Keratinocyte (primary cell): ENCODE results near the gene TPGS1. TPM values are rescaled to one million over a fixed set of nuclear protein-coding genes. Genes with fewer than 3 reads are reported as not detected.

ENCODE experiments used
- DNase-seq: peaks from one replicate; pipeline ENCODE4 v3.0.0-alpha.2; 2011; ENCODE audit warnings: low read depth, missing footprints, low spot score
- FAIRE-seq: peaks from 2 replicates; lab custom pipeline; 2011; peaks lifted over from hg19 to GRCh38; lab: Jason Lieb, UNC
- H2AFZ ChIP-seq: 2 replicates; pipeline ENCODE4 v1.6.0; 2012; ENCODE audit warnings: low read length, control low read depth, inconsistent platforms; ENCODE audit not compliant: control insufficient read depth
- H3K27ac ChIP-seq: 2 replicates; pipeline ENCODE4 v1.5.1; 2011; ENCODE audit warnings: low read length; ENCODE audit not compliant: control insufficient read depth, insufficient read depth
- H3K27me3 ChIP-seq: 3 replicates; pipeline ENCODE4 v1.6.0; 2011; ENCODE audit warnings: low read length; ENCODE audit not compliant: control insufficient read depth, insufficient read depth; ENCODE audit errors: extremely low read depth
- H3K36me3 ChIP-seq, 2 experiments: 2 replicates in 1 of 2; 3 replicates in 1 of 2; pipeline ENCODE4 v1.5.1; 2011; ENCODE audit warnings: low read length in 2 of 2, mild to moderate bottlenecking in 1 of 2; ENCODE audit not compliant: control insufficient read depth in 2 of 2, insufficient read depth in 2 of 2; ENCODE audit errors: extremely low read depth in 1 of 2
- H3K4me1 ChIP-seq: 3 replicates; pipeline ENCODE4 v1.5.1; 2011; ENCODE audit warnings: low read length; ENCODE audit not compliant: control insufficient read depth, insufficient read depth; ENCODE audit errors: extremely low read depth
- H3K4me2 ChIP-seq: 3 replicates; pipeline ENCODE4 v1.6.0; 2011; ENCODE audit warnings: low read depth, low read length; ENCODE audit not compliant: control insufficient read depth, insufficient read depth; ENCODE audit errors: extremely low read depth
- H3K4me3 ChIP-seq, 3 experiments: fragments of 200-600 bp in 1 of 3; sonication (generic) in 1 of 3; 2 replicates in 2 of 3; 3 replicates in 1 of 3; pipeline ENCODE4 v1.5.1; 2011 to 2016; ENCODE audit warnings: low read length in 3 of 3, mild to moderate bottlenecking in 3 of 3, control low read depth in 2 of 3, inconsistent platforms in 1 of 3, low read depth in 1 of 3, mixed read lengths in 1 of 3, mixed run types in 1 of 3, moderate library complexity in 1 of 3; ENCODE audit not compliant: control insufficient read depth in 2 of 3, insufficient read depth in 2 of 3; ENCODE audit errors: extremely low read depth in 1 of 3
- H3K79me2 ChIP-seq: 2 replicates; pipeline ENCODE4 v1.6.0; 2012; ENCODE audit warnings: low read length; ENCODE audit not compliant: control insufficient read depth, insufficient read depth
- H3K9ac ChIP-seq: 3 replicates; pipeline ENCODE4 v1.6.0; 2011; ENCODE audit warnings: low read length; ENCODE audit not compliant: control insufficient read depth, insufficient read depth; ENCODE audit errors: extremely low read depth
- H3K9me1 ChIP-seq: 3 replicates; pipeline ENCODE4 v1.6.0; 2011; ENCODE audit warnings: low read length; ENCODE audit not compliant: control insufficient read depth, insufficient read depth; ENCODE audit errors: extremely low read depth
- H3K9me3 ChIP-seq: 2 replicates; pipeline ENCODE4 v1.5.1; 2012; ENCODE audit warnings: low read depth, low read length; ENCODE audit not compliant: control insufficient read depth
- H4K20me1 ChIP-seq: 3 replicates; pipeline ENCODE4 v1.6.0; 2011; ENCODE audit warnings: low read length; ENCODE audit not compliant: control insufficient read depth, insufficient read depth; ENCODE audit errors: extremely low read depth
- EZH2 ChIP-seq: IDR thresholded peaks from one replicate; pipeline ENCODE4 v1.6.1; 2012; ENCODE audit warnings: inconsistent platforms, mild to moderate bottlenecking, low read length, moderate library complexity
- dilution Hi-C: fragments of 300-500 bp; cut with MboI; formaldehyde crosslinking; loops from one replicate; pipeline ENCODE4 v1.7.0; 2020; ENCODE audit warnings: low sequenced_read_pairs; ENCODE audit not compliant: extremely low pct_ligation_motif_present
- polyA plus RNA-seq, 5 experiments: library from polyadenylated mRNA; depleted of rRNA in 3 of 5; stranded (reverse) in 3 of 5; stranded (forward) in 1 of 5; unstranded in 1 of 5; fragments of >200 nt; gene quantifications; 1 replicate in 1 of 5; 2 replicates in 3 of 5; 3 replicates in 1 of 5; pipeline versions ENCODE4 v1.2.1 to v1.2.3, GENCODE V29; 2011 to 2012; ENCODE audit warnings: missing spikeins in 2 of 5, low read depth in 1 of 5, low replicate concordance in 1 of 5
- TF ChIP-seq, protein P1 (sequence below), 3 experiments: IDR thresholded peaks in 1 of 3; conservative IDR thresholded peaks in 1 of 3; optimal IDR thresholded peaks in 1 of 3; 2 replicates in 2 of 3; 3 replicates in 1 of 3; pipeline versions ENCODE3 to v1.5.1; 2011; ENCODE audit warnings: low read length in 3 of 3, mild to moderate bottlenecking in 3 of 3, moderate library complexity in 2 of 3, control low read depth in 1 of 3, inconsistent platforms in 1 of 3; ENCODE audit not compliant: insufficient read depth in 2 of 3; ENCODE audit errors: extremely low read depth in 1 of 3

TPGS1 gene
- polyA plus RNA-seq, 1 donor (not counting 4 experiments of a cell fraction or from before 2014, with no cell fraction given) = 1.4 TPM

DNA sequence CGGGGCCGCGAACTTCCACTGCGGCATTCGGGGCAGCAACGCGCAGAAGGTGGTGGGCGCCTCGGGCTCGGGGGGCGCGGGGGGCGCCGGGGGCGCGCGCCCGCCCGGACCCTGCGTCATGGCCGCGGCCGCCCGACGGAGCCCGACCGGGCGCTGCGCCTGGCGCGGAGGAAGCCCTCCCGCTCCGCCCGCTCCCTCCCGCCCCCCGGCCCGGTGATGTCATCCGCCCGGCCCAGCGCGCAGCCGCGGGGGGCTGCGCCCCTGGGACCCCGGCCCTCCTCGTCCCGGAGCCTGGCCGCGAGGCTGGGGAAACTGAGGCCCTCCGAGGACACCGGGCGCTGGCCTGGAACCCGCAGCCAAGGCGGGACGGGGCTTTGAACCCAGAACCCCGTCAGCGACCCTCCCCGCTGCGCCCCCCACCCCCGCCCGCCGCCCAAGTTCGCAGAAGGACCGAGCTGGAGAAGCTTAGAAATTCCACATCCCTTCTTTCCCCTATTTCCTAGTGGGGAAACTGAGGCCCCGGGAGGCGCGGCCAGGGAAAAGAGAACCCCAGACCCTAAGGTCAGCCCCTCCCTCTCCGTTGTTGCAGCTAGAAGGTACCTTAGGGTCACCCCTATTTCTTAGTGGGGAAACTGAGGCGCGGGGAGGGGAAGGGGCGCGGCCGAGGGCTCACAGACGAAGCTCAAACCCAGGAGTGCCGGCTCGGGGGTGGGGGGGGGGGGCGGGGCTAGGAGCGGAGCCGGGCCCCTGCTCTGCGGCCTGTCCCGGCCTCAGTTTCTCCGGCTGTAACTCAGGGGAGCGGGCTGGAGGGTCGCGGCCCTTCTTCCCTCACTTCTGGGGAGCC lies 46.2 kb upstream of the TPGS1 start, which contains the start of gene SHC2:
Gene SHC2, minus strand, starts transcription at position 157 of the 844 bp plus-strand sequence. Its CDS starts 37 bp downstream, at position 120.
- Histone ChIP-seq H2AFZ (peak within 1 kb of the TSS; percentile 11), H3K4me1 (no peaks in the 10 kb centered on the region), H3K27me3 (peaks cover 11% of the 10 kb centered on the region), H3K9me3 (no peaks in the 10 kb centered on the region), H3K9ac (peak within 1 kb of the TSS; percentile 67), H3K27ac (no peak within 1 kb of the TSS), H4K20me1 (no peaks in the 10 kb centered on the region), H3K79me2 (no peaks in the 10 kb centered on the region), H3K36me3 (no peaks in the 10 kb centered on the region), H3K4me3 (peak within 1 kb of the TSS; percentile 56 to 74 (median 61)), H3K4me2 (peak within 1 kb of the TSS; percentile 67), H3K9me1 (no peaks in the 10 kb centered on the region)
- FAIRE-seq (no peak), DNase-seq (no peak)
- TF ChIP-seq EZH2 = no peak
- TF ChIP-seq, protein P1, sequence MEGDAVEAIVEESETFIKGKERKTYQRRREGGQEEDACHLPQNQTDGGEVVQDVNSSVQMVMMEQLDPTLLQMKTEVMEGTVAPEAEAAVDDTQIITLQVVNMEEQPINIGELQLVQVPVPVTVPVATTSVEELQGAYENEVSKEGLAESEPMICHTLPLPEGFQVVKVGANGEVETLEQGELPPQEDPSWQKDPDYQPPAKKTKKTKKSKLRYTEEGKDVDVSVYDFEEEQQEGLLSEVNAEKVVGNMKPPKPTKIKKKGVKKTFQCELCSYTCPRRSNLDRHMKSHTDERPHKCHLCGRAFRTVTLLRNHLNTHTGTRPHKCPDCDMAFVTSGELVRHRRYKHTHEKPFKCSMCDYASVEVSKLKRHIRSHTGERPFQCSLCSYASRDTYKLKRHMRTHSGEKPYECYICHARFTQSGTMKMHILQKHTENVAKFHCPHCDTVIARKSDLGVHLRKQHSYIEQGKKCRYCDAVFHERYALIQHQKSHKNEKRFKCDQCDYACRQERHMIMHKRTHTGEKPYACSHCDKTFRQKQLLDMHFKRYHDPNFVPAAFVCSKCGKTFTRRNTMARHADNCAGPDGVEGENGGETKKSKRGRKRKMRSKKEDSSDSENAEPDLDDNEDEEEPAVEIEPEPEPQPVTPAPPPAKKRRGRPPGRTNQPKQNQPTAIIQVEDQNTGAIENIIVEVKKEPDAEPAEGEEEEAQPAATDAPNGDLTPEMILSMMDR (optimal IDR thresholded peaks at IDR 0.05 in 1 of 3, IDR thresholded peaks at IDR 0.05 in 1 of 3, conservative IDR thresholded peaks at IDR 0.05 in 1 of 3; ENCODE audit: extremely low read depth in 1 of 3, insufficient read depth in 2 of 3, low read length in 3 of 3) = no peak
- dilution Hi-C loops = no loop called here

DNA sequence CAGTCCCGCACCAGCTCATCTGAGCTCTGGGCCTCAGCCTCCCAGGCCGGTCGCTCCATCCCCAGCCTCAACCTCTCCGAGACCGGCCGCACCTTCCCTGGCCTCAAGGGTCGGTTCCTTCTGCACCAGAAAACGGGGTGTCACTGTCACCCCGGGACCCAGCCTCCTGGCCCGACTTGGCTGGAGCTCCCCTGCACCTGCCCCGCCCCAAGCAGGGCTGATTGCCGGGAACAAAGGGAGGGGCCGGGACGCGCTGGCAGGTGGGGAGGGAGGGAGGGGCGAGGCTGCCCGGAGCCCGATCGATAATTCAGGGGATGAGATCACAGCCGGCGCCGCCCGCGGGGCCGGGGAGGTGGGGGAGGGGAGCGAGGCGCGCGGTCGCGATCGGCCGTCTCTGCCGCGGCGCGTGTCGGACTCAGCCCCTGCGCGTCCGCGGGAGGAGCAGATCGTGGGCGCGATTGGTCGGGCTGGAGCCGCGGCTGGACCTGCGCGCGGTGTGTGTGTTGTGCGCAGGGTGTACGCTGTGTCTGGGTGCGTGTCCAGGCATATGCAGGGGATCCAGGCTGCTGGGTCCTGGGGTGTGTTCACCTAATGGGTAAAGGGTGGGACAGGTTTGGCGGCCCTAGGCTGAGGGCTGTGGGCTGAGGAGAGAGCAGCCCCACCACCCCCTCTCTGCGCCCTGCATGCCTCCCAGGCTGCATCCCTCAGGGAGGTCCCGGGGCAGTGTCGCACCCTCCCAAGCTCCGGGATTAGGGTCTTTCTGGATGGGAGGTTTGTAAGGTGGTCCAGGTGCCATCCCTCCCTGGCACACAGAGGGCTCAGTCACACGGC lies 45.4 kb upstream of the TPGS1 start:
- dilution Hi-C loops = no loop called here

More for the DNA sequence above, 45.4 kb upstream of the TPGS1 start:
- H4K20me1 ChIP-seq = no peaks in the 10 kb centered on the region
- peak overlapping the region in 2 of 3 experiments; percentile 25 for H3K4me3 ChIP-seq
- H2AFZ ChIP-seq = no peak overlapping the region
- H3K9me3 ChIP-seq = no peaks in the 10 kb centered on the region
- no peak overlapping the region for H3K9ac ChIP-seq
- H3K4me1 ChIP-seq = no peaks in the 10 kb centered on the region
- H3K27ac ChIP-seq = no peak overlapping the region
- H3K36me3 ChIP-seq = no peaks in the 10 kb centered on the region
- FAIRE-seq (no peak), DNase-seq (no peak)
- H3K79me2 ChIP-seq = no peaks in the 10 kb centered on the region
- no peak for TF ChIP-seq EZH2
- TF ChIP-seq, protein P1 (optimal IDR thresholded peaks at IDR 0.05 in 1 of 3, IDR thresholded peaks at IDR 0.05 in 1 of 3, conservative IDR thresholded peaks at IDR 0.05 in 1 of 3; ENCODE audit: extremely low read depth in 1 of 3, insufficient read depth in 2 of 3, low read length in 3 of 3) = no peak
- H3K27me3 ChIP-seq = peaks cover 11% of the 10 kb centered on the region
- peak overlapping the region; percentile 56 for H3K4me2 ChIP-seq
- H3K9me1 ChIP-seq = no peaks in the 10 kb centered on the region
